ENCODE results near the gene NOX5. TPM values are rescaled to one million over a fixed set of nuclear protein-coding genes. Genes with fewer than 3 reads are reported as not detected.

Gene NOX5
- total and polyA plus RNA-seq, 8 donors: under 0.01 to 0.92 (median 0.18) TPM; not detected in 2

- intact Hi-C loops (cut with DNase I; ENCODE audit: low total_unique reads): no loop called here
- no peaks in the 10 kb centered on the region for H3K9me3 ChIP-seq
- no peak overlapping the region for H3K4me3 ChIP-seq
- TF ChIP-seq EP300 (IDR thresholded peaks at IDR 0.05): no peak
- TF ChIP-seq POLR2A (IDR thresholded peaks at IDR 0.05): no peak
- no peak for TF ChIP-seq POLR2AphosphoS5 (IDR thresholded peaks at IDR 0.05)
- TF ChIP-seq CTCF (IDR thresholded peaks at IDR 0.05): no peak
- peak in 1 of 2 donors; percentile 35 for DNase-seq
- peaks cover 0 to 9% (median 0%) of the 10 kb centered on the region in 3 donors for H3K27me3 ChIP-seq
- peak overlapping the region in 3 of 5 donors; percentile 56 to 71 (median 71) for H3K27ac ChIP-seq
- H3K4me1 ChIP-seq: peaks cover 0 to 18% (median 6%) of the 10 kb centered on the region in 4 donors
- 24 to 38% (median 32%) methylated on average over 3 of the region's 3 CpGs for WGBS, 5 donors
- H3K36me3 ChIP-seq: no peaks in the 10 kb centered on the region
These were observed 68.1 kb downstream of the NOX5 start for GRCh38 chr15:69082554-69082953.

GRCh38 chr15:69084404-69085030, 70.0 kb downstream of the NOX5 start:
- WGBS, 5 donors: 56 to 83% (median 74%) methylated on average over 2 of the region's 2 CpGs
- TF ChIP-seq POLR2AphosphoS5 (IDR thresholded peaks at IDR 0.05) (no peak), POLR2A (IDR thresholded peaks at IDR 0.05) (no peak), CTCF (IDR thresholded peaks at IDR 0.05) (no peak), EP300 (IDR thresholded peaks at IDR 0.05) (no peak)
- no peaks in the 10 kb centered on the region for H3K36me3 ChIP-seq
- no peak for DNase-seq
- no peaks in the 10 kb centered on the region for H3K9me3 ChIP-seq
- H3K27me3 ChIP-seq: peaks cover 0 to 29% (median 0%) of the 10 kb centered on the region in 3 donors
- H3K4me3 ChIP-seq: no peak overlapping the region
- H3K27ac ChIP-seq: no peak overlapping the region
- intact Hi-C loops (cut with DNase I; ENCODE audit: low total_unique reads): no loop called here
- peaks cover 0 to 18% (median 9%) of the 10 kb centered on the region in 4 donors for H3K4me1 ChIP-seq

GRCh38 chr15:69085325-69086081, 71.0 kb downstream of the NOX5 start:
- Histone ChIP-seq H3K27me3 (peaks cover 0 to 39% (median 0%) of the 10 kb centered on the region in 3 donors), H3K4me1 (peaks cover 0 to 18% (median 9%) of the 10 kb centered on the region in 4 donors), H3K4me3 (no peak overlapping the region), H3K9me3 (no peaks in the 10 kb centered on the region), H3K27ac (no peak overlapping the region), H3K36me3 (no peaks in the 10 kb centered on the region)
- TF ChIP-seq POLR2AphosphoS5 (IDR thresholded peaks at IDR 0.05) (no peak), CTCF (IDR thresholded peaks at IDR 0.05) (no peak), POLR2A (IDR thresholded peaks at IDR 0.05) (no peak), EP300 (IDR thresholded peaks at IDR 0.05) (no peak)
- intact Hi-C loops (cut with DNase I; ENCODE audit: low total_unique reads): no loop called here
- WGBS, 5 donors: 61 to 72% (median 63%) methylated on average over 5 of the region's 5 CpGs
- no peak for DNase-seq

GRCh38 chr15:69086427-69087204, 72.1 kb downstream of the NOX5 start:
- WGBS, 5 donors: 74 to 84% (median 79%) methylated on average over 14 of the region's 14 CpGs
- TF ChIP-seq EP300 (IDR thresholded peaks at IDR 0.05) (no peak), CTCF (IDR thresholded peaks at IDR 0.05) (no peak), POLR2A (IDR thresholded peaks at IDR 0.05) (no peak), POLR2AphosphoS5 (IDR thresholded peaks at IDR 0.05) (no peak)

More at GRCh38 chr15:69086427-69087204, 72.1 kb downstream of the NOX5 start:
- no peak overlapping the region for H3K27ac ChIP-seq
- intact Hi-C loops (cut with DNase I; ENCODE audit: low total_unique reads): no loop called here
- DNase-seq: no peak
- H3K9me3 ChIP-seq: no peaks in the 10 kb centered on the region
- H3K4me3 ChIP-seq: no peak overlapping the region
- peaks cover 0 to 40% (median 0%) of the 10 kb centered on the region in 3 donors for H3K27me3 ChIP-seq
- H3K36me3 ChIP-seq: no peaks in the 10 kb centered on the region
- peaks cover 0 to 15% (median 7%) of the 10 kb centered on the region in 4 donors for H3K4me1 ChIP-seq

Data from stomach (tissue), 9 donors.